ENCODE data around the gene CELF5. TPM values are rescaled to one million over a fixed set of nuclear protein-coding genes. Genes with fewer than 3 reads are reported as not detected.
"Not testable (repeated sequence)": the region's sequence is repeated elsewhere in the genome, so short reads cannot be mapped to it uniquely, and the experiment has no call there.

CELF5 gene
- total RNA-seq, 1 donor from 2014 or later = not detected

DNA sequence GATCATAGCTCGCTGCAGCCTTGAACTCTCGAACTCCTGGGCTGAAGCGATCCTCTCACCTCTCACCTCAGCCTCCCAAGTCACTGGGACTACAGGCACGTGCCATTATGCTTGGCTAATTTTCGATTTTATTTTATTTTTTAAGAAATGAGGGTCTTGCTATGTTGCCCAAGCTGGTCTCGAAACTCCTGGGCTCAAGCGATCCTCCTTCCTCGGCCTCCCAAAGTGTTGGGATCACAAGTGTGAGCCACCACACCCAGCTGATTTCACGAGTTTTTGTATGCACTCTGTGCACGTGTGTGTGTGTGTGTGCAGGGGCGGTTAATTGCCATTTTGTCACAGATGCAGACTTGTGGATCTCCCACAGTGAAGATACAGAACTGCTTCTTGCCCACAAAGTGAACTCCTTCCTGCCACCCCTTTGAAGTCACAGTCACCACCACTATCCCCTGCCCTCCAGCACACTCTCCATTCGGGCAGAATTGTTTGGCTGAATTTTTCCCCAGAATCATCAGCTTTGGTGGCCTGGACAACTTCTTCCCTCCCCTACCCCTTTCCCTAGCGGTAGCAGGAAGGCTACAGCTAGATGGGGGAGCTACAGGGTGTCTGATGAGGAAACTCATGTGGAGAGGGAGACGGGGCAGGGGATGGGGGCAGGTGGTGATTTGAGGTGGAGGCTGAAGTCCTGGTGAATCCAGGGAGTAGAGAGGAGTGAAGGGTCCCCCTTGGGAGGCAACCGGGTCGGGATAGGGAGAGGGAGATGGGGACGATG lies 59.6 kb downstream of the CELF5 start:
- H3K27me3 Mint-ChIP-seq = peaks cover 31% of the 10 kb centered on the region
- H3K27ac Mint-ChIP-seq = no peak overlapping the region
- DNase-seq (no peak), ATAC-seq (ENCODE audit: low read depth) (no peak)
- H3K9me3 Mint-ChIP-seq = no peaks in the 10 kb centered on the region
- H3K4me3 Mint-ChIP-seq = no peak overlapping the region
- no peaks in the 10 kb centered on the region for H3K36me3 Mint-ChIP-seq (ENCODE audit: low read depth)
- ChIA-PET POLR2A (no interaction called here), CTCF (no interaction called here)
- intact Hi-C loops (cut with micrococcal nuclease) = no loop called here
- peaks cover 9% of the 10 kb centered on the region for H3K4me1 Mint-ChIP-seq
- TF ChIP-seq, protein P1, sequence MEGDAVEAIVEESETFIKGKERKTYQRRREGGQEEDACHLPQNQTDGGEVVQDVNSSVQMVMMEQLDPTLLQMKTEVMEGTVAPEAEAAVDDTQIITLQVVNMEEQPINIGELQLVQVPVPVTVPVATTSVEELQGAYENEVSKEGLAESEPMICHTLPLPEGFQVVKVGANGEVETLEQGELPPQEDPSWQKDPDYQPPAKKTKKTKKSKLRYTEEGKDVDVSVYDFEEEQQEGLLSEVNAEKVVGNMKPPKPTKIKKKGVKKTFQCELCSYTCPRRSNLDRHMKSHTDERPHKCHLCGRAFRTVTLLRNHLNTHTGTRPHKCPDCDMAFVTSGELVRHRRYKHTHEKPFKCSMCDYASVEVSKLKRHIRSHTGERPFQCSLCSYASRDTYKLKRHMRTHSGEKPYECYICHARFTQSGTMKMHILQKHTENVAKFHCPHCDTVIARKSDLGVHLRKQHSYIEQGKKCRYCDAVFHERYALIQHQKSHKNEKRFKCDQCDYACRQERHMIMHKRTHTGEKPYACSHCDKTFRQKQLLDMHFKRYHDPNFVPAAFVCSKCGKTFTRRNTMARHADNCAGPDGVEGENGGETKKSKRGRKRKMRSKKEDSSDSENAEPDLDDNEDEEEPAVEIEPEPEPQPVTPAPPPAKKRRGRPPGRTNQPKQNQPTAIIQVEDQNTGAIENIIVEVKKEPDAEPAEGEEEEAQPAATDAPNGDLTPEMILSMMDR (IDR thresholded peaks at IDR 0.05) = no peak

DNA sequence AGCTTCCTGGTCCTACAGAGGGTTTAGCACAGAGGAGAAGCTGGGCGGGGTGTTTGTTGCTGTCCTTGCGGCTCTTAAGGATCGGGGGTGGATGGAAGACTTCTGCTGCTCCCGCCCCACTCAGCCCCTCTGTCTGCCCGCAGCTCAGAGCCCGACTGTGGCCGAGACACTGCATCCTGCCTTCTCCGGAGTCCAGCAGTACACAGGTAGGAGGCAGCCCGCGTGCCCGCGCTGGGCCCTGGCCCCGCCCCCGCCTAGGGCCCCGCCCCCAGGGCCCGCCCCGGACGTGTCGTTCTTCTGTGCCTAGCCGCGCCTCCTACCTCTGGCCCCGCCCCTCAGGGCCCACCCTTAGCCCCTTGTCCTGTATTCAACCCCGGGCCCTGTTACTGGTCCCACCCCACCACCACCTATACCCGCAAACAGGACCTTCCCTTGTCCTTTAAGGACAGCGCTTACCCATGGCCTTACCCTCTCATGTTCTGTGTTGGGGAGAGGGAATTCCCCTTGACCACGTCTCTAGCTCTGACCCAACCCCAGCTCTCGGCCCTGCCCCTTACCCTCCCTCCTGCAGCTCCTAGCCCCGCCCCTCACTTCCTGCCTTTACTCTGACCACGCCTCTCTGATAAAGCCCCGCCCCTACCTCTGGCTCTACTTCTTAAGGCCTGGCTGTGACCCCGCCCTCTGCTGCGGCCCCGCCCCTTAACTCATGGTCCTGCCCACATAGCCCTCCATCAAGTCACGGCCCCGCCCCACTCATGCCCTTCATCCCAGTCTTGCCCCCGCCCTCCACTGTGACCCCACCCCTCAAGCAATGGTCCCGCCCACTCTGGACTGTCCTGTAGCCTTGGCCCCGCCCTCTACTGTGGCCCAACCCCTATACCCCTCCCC lies 60.5 kb downstream of the CELF5 start:
- peaks cover 9% of the 10 kb centered on the region for H3K4me1 Mint-ChIP-seq
- ChIA-PET CTCF (no interaction called here), POLR2A (no interaction called here)
- no peaks in the 10 kb centered on the region for H3K36me3 Mint-ChIP-seq (ENCODE audit: low read depth)
- peaks cover 33% of the 10 kb centered on the region for H3K27me3 Mint-ChIP-seq
- intact Hi-C loops (cut with micrococcal nuclease) = loop anchor here (1.0 kb wide), 1 partner anchor 9 kb away; no protein-coding TSS in a partner anchor
- DNase-seq (peak; percentile 22), ATAC-seq (ENCODE audit: low read depth) (peak; percentile 63)
- no peak overlapping the region for H3K27ac Mint-ChIP-seq
- no peaks in the 10 kb centered on the region for H3K9me3 Mint-ChIP-seq
- TF ChIP-seq, protein P1 (IDR thresholded peaks at IDR 0.05) = no peak
- no peak overlapping the region for H3K4me3 Mint-ChIP-seq

DNA sequence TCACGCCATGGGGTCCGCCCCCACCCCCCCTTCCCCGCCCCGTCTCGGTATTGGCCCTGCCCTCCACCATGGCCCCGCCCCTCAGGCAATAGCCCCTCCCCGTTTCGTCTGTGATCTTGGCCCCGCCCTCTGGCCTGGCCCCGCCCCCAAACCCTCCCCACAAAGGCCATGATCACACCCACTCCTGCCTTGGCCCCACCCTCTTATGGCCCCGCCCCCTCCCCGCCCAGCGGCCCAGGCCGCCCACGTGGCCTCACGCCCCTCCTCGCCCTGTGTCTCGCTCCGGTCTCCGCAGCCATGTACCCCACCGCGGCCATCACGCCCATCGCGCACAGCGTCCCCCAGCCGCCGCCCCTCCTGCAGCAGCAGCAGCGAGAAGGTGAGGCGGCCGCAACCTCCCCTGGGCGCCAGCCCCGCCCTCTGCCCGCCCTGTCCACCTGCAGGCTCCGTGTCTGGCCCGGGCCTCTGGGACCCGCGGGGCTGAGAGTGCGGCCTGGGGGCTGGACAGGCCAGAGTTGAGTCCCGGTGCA lies 61.3 kb downstream of the CELF5 start:
- Mint-ChIP-seq H3K4me1 (peaks cover 9% of the 10 kb centered on the region), H3K36me3 (ENCODE audit: low read depth) (no peaks in the 10 kb centered on the region), H3K27me3 (peaks cover 33% of the 10 kb centered on the region), H3K4me3 (no peak overlapping the region), H3K9me3 (no peaks in the 10 kb centered on the region), H3K27ac (no peak overlapping the region)
- TF ChIP-seq, protein P1 (IDR thresholded peaks at IDR 0.05) = no peak
- ChIA-PET POLR2A (no interaction called here), CTCF (no interaction called here)
- no peak for DNase-seq
- peak; percentile 39 for ATAC-seq (ENCODE audit: low read depth)
- intact Hi-C loops (cut with micrococcal nuclease) = loop anchor here (1.0 kb wide), 1 partner anchor 9 kb away; no protein-coding TSS in a partner anchor

DNA sequence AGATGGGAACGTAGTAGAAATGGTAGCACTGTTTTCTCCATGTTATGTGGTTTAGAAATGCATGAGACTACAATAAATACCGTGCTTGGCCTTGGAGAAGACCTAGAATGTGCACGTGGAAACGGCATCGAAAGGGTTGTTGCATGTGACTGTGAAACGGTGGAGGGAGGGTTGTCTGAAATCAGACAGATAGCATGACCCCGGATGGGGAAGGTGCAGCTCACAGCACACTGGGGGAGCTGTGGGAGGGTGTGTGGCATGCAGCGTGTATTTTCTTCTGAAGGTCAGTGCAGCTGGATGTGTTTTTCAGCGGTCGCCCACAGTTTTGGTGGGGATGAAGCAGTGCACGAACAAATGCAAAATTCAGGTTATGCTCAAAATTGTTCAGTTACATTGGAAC lies 63.4 kb downstream of the CELF5 start:
- no peak overlapping the region for H3K4me3 Mint-ChIP-seq
- no peak overlapping the region for H3K27ac Mint-ChIP-seq
- CTCF ChIA-PET = no interaction called here
- ATAC-seq (ENCODE audit: low read depth) (no peak), DNase-seq (no peak)
- no peaks in the 10 kb centered on the region for H3K36me3 Mint-ChIP-seq (ENCODE audit: low read depth)
- H3K4me1 Mint-ChIP-seq = peaks cover 9% of the 10 kb centered on the region
- intact Hi-C loops (cut with micrococcal nuclease) = no loop called here
- H3K27me3 Mint-ChIP-seq = peaks cover 37% of the 10 kb centered on the region
- TF ChIP-seq, protein P1 (IDR thresholded peaks at IDR 0.05) = no peak
- POLR2A ChIA-PET = interaction anchor here (0.6 kb wide), 1 partner anchor 151 kb away, joined by 7 read pairs; no protein-coding TSS in a partner anchor
- no peaks in the 10 kb centered on the region for H3K9me3 Mint-ChIP-seq

DNA sequence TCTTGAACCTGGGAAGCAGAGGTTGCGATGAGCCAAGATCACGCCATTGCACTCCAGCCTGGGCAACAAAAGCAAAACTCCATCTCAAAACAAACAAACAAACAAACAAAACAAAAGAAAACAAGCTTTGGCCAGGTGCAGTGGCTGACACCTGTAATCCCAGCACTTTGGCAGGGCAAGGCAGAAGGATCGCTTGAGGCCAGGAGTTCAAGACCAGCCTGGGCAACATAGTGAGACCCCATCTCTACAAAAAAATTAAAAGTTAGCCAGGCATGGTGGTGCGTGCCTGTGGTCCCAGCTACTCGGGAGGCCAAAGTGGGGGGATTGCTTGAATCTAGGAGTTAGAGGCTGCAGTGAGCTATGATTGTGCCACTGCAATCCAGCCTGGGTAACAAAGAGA lies 64.0 kb downstream of the CELF5 start:
- DNase-seq; H3K9me3 Mint-ChIP-seq; H3K36me3 Mint-ChIP-seq (ENCODE audit: low read depth); H3K4me1 Mint-ChIP-seq; CTCF ChIA-PET; ATAC-seq (ENCODE audit: low read depth); intact Hi-C loops (cut with micrococcal nuclease); H3K4me3 Mint-ChIP-seq; H3K27ac Mint-ChIP-seq: not testable (repeated sequence)
- POLR2A ChIA-PET = interaction anchor here (0.6 kb wide), 1 partner anchor 150 kb away, joined by 7 read pairs; no protein-coding TSS in a partner anchor
- H3K27me3 Mint-ChIP-seq = peaks cover 35% of the 10 kb centered on the region
